GM21723 (cell line): Measurements from ENCODE around the gene GJD3.

Experiments used
- ATAC-seq: cut with Tn5 transposase; IDR thresholded peaks from one replicate; pipeline ENCODE4 v1.9.1; 2021; ENCODE audit warnings: mild to moderate bottlenecking, moderate library complexity; ENCODE audit not compliant: unreplicated experiment

Gene GJD3

DNA sequence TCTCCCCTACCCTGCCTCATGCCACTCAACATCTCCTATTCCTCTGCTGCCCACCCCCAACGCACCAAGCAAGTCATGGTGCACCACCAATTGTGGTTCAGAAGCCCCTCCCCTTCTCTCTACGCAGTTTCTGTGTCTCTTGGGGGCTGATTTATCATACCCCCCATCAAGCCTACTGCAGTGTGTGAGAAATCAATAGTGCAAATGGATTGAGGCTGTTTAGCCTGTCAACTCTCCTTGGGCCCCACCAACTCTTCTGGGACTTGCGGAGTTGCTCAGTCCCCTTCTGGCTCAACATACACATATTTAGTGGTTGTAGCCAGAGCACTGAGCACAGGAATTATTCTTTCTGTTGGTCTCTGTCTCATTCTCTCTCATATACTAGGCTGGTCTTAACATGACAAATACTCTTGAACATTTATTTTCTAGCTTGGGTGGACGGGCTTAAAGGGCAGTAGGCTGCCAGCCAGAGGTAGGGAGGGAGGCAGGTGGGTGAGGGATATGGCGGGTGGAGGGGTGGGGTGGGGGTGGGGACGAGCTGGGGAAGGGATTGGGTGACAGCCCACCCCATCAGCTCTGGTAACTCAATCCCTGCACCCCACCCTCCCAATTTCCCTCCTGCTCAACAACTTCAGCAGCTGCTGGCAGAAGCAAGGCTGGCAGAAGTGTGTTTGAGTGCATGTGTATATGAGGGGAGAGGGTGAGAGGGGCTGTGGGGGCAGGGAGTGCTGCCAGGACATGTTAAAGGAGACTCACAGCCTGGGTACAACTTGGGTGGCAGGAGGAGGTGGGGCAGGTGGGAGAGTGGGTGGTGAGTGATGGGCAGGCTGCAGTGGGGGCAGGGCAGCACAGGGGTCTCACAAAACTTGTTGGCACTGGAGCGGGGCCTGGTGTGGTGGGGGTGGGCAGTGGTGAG is 50.6 kb downstream of the GJD3 start:
- no peak for ATAC-seq
